Measurements from ENCODE around the gene CDHR2. TPM values are rescaled to one million over a fixed set of nuclear protein-coding genes. Genes with fewer than 3 reads are reported as not detected.
A peak's percentile ranks its signal among the peaks of the same experiment; 100 is the strongest.

Gene CDHR2
- total and polyA plus RNA-seq, 2 of the 13 experiments (the other 11 are each of a cell fraction or from before 2014, with no cell fraction given): 17.9 to 20.9 TPM

- TF ChIP-seq PAXIP1 (CRISPR knock-in tag; conservative IDR thresholded peaks at IDR 0.05): peak; percentile 50
- TF ChIP-seq ZNF331 (CRISPR knock-in tag; IDR thresholded peaks at IDR 0.05): peak; percentile 59; the same call in 1 of the 2 replicates
- TF ChIP-seq NR2F6 (IDR thresholded peaks at IDR 0.05): no peak
- peak; percentile 51; the same call in 1 of the 2 replicates for TF ChIP-seq NR2F6 (CRISPR knock-in tag; IDR thresholded peaks at IDR 0.05)
- peak; percentile 48; the same call in 1 of the 2 replicates for TF ChIP-seq ZNF451 (CRISPR knock-in tag; IDR thresholded peaks at IDR 0.05)
- TF ChIP-seq TFDP1 (CRISPR knock-in tag; IDR thresholded peaks at IDR 0.05; ENCODE audit: borderline replicate concordance): peak; percentile 74; the same call in 1 of the 2 replicates
- TF ChIP-seq ZNF281 (CRISPR knock-in tag; IDR thresholded peaks at IDR 0.05; ENCODE audit: borderline replicate concordance): peak; percentile 67; the same call in 1 of the 2 replicates
- TF ChIP-seq ZNF33A (CRISPR knock-in tag; IDR thresholded peaks at IDR 0.05; ENCODE audit: borderline replicate concordance): no peak
- TF ChIP-seq ZFY (CRISPR knock-in tag; IDR thresholded peaks at IDR 0.05): peak; percentile 43; the same call in 1 of the 2 replicates
- peak; percentile 28; the same call in 1 of the 2 replicates for TF ChIP-seq TFAP4 (IDR thresholded peaks at IDR 0.05; ENCODE audit: borderline replicate concordance, low read depth)
- TF ChIP-seq HNRNPL (IDR thresholded peaks at IDR 0.05; ENCODE audit: low read depth, low read length): peak; percentile 98
- no peak for TF ChIP-seq SOX13 (IDR thresholded peaks at IDR 0.05)
- peak in 1 of 2 experiments; percentile 59; a peak in 2 of 4 replicates for TF ChIP-seq SOX13 (CRISPR knock-in tag; conservative IDR thresholded peaks at IDR 0.05 in 1 of 2, IDR thresholded peaks at IDR 0.05 in 1 of 2)
- no peak for TF ChIP-seq ERF (CRISPR knock-in tag; IDR thresholded peaks at IDR 0.05)
- TF ChIP-seq HNF4A (CRISPR knock-in tag; IDR thresholded peaks at IDR 0.05): peak; percentile 92
- peak; percentile 89; the same call in 1 of the 2 replicates for TF ChIP-seq MTA1 (CRISPR knock-in tag; IDR thresholded peaks at IDR 0.05; ENCODE audit: borderline replicate concordance)
- peak; percentile 66; the same call in 1 of the 2 replicates for TF ChIP-seq ZNF280D (CRISPR knock-in tag; IDR thresholded peaks at IDR 0.05)
Measured at GRCh38 chr5:176545737-176546509, 3.2 kb upstream of the CDHR2 start (continued).

All from HepG2 (cell line).